ENCODE data around the gene ARHGAP26. TPM values are rescaled to one million over a fixed set of nuclear protein-coding genes. Genes with fewer than 3 reads are reported as not detected.

Gene ARHGAP26
- total RNA-seq, 1 donor from 2014 or later, result 25.2 TPM

GRCh38 chr5:143154510-143155370, 384.6 kb downstream of the ARHGAP26 start:
- no peak for DNase-seq (ENCODE audit: low read depth in 2 of 2)

- peak in 1 of 2 donors; percentile 39 for DNase-seq (ENCODE audit: low read depth in 2 of 2)
Measured at GRCh38 chr5:143155455-143155854, 385.3 kb downstream of the ARHGAP26 start.

DNA sequence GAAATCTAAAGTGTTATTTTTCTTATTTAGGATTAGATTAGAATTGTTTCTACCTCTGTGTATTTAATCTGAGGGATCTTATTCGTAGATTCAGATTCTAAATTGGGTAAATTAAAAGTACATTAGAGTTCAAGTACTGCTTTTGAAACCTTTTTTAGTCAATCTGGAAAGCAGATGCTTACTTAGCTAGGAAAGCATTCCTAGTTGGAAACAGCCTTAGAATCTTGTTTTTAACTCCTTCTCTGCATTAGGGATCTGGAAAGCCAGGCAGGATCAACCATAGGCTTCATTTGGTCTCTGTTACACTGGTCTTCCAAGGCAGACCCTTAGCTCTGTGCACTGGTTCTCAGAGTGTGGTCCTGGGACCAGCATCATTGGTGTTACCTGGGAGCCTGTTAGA, 385.9 kb downstream of the ARHGAP26 start:
- DNase-seq (ENCODE audit: low read depth in 2 of 2), result no peak

- no peak for DNase-seq (ENCODE audit: low read depth in 2 of 2)
Measured at GRCh38 chr5:143156572-143156971, 386.4 kb downstream of the ARHGAP26 start.

GRCh38 chr5:143159031-143159430, 388.9 kb downstream of the ARHGAP26 start:
- no peak for DNase-seq (ENCODE audit: low read depth in 2 of 2)

GRCh38 chr5:143161885-143162540, 391.8 kb downstream of the ARHGAP26 start:
- no peak for DNase-seq (ENCODE audit: low read depth in 2 of 2)

DNA sequence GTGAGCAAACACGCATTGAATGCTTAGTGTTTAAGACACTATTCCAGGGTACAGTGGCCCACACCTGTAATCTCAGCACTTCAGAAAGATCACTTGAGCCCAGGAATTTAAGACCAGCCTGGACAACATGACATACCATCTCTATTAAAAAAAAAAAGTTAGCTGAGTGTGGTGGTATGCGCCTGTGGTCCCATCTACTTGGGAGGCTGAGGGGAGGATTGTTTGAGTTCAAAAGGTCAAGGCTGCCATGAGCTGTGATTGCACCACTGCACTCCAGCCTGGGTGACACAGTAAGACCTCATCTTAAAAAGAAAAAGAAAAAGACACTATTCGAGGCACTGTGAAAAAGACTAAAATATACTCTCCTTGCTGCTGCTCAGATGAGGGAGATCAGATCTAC, 392.6 kb downstream of the ARHGAP26 start:
- no peak for DNase-seq (ENCODE audit: low read depth in 2 of 2)

GRCh38 chr5:143164557-143164956, 394.4 kb downstream of the ARHGAP26 start:
- DNase-seq (ENCODE audit: low read depth in 2 of 2), result no peak

GRCh38 chr5:143165049-143165880, 395.1 kb downstream of the ARHGAP26 start:
- DNase-seq (ENCODE audit: low read depth in 2 of 2), result no peak

DNA sequence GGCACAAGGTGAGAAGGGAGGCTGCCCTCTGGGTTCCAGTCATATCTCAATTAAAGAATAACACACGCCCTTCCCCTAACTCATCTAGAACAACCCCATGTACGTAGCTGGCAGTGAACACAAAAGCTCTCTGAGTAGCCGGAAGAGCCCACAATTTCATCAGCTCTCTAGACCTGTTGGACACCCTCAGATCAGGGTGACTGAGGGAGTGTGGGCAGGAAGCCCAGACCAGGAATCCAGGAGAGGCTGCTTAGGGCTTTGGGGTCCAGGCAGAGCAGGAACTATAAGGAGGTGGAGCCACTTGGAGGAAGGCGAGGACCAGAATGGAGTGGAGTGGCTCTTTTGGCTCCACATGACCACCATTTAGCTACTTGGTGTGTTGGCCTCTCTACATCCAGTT, 395.9 kb downstream of the ARHGAP26 start:
- no peak for DNase-seq (ENCODE audit: low read depth in 2 of 2)

DNA sequence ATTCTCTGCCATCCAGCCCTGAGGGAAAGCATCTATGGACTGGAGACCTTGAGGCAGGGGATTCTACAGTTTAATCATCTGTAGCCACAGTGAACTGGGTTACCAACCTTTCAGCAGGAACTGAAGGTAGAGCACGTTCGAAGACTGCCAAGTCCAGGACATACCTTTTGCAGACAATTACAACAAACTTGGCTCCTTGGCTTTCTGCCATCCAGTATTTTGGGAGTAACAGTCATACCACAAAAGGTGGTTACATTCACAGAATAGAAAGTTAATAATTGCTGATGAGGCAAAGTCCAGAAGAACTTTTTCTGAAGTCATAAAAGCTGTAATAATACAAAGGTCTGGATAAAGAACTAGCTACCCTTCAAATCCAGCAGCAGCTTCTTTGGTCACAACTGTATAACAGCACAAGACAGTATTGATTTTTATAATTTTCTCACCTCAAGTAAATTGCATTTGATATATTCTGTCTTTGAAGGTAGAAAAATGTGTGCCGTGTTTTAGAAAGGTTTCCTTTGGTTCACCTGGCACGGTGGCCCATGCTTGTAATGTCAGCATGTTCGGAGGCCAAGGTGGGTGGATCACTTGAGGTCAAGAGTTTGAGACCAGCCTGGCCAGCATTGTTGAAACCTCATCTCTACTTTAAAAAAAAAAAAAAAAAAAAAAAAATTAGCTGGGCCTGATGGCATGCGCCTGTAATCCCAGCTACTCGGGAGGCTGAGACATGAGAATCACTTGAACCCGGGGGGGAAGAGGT, 396.7 kb downstream of the ARHGAP26 start:
- no peak for DNase-seq (ENCODE audit: low read depth in 2 of 2)

DNA sequence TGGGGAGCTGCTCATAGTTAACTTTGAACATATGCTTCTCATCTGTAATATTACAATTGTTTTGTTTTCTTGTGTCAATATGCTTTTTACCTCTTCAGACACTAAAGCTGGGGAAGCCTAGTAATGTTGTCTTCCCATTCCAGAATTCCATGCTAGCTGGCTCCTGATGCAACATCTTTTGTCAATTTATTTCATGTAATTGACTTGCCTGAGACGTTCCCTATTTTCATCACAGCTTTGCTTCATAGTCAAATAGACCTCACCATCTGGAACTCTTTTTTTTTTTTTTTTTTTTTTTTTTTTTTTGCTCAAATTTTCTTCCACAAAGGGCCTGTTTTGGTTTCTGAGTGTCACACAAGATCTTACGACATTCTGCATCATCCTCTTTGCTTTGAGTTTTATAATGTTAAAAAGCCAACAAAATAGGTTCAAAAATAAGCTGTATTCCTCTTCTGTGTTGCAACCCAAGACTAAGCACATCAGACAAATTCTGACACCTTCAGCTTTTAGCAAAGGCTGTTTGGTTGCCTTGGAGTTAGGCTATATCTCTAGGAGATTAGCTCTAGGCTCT, 398.1 kb downstream of the ARHGAP26 start:
- DNase-seq (ENCODE audit: low read depth in 2 of 2), result no peak

- DNase-seq (ENCODE audit: low read depth in 2 of 2), result no peak
Measured at GRCh38 chr5:143168921-143169810, 399.0 kb downstream of the ARHGAP26 start.

DNA sequence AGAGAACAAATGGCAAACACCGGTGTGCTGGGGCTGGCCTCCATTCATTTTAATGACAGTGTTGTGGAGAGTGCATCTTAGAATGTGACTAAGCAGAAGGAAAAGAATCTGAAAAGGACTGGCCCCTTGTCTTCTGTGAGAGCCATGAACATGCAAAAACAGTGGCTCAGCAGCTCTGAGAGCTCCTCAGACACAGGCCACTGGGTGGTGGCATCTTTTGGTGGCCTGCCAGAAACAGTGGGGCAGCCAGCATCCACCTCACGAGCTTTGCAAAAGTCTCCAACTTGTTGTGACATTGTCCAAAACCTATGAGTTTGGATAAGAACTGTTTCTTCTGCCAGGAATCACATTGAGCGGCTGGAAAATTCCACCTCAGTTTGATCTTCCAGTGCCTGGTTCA, 399.9 kb downstream of the ARHGAP26 start:
- no peak for DNase-seq (ENCODE audit: low read depth in 2 of 2)

GRCh38 chr5:143170977-143171376, 400.8 kb downstream of the ARHGAP26 start:
- no peak for DNase-seq (ENCODE audit: low read depth in 2 of 2)

- DNase-seq (ENCODE audit: low read depth in 2 of 2), result no peak
Measured at GRCh38 chr5:143172739-143173138, 402.6 kb downstream of the ARHGAP26 start.

DNA sequence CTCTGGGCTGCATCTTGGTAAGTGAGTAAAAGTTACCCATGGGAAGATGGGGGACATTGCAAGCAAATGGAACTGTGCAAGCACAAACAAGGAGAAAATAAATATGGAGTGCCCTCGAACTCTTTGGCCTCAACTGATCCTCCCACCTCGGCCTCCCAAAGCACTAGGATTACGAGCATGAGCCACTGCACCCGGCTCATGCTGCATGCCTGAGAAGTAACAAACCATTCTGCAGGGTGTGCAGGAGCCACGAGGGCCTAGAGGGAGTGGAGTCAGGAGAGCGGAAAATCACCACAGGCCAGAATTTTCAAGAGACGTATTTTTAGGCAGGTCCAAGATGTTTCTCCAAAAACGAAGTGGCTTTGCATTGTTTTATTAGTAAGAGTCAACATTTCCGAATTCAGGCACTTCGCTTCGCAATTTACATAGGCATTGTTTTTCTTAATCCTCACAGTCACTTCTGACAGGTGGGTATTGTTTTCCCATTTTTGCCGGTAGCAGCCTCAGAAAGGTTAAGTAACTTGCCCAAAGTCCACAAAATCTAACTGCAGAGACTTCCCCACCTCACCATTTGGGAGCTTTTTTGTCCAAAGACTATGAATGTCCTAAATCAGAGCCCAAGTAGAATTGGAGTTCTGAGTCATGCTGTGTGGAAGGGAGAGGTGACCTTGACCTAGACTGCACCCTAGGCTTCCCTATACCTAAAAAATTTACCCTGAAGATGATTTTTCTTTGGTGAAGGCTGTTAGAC, 403.1 kb downstream of the ARHGAP26 start:
- no peak for DNase-seq (ENCODE audit: low read depth in 2 of 2)

DNA sequence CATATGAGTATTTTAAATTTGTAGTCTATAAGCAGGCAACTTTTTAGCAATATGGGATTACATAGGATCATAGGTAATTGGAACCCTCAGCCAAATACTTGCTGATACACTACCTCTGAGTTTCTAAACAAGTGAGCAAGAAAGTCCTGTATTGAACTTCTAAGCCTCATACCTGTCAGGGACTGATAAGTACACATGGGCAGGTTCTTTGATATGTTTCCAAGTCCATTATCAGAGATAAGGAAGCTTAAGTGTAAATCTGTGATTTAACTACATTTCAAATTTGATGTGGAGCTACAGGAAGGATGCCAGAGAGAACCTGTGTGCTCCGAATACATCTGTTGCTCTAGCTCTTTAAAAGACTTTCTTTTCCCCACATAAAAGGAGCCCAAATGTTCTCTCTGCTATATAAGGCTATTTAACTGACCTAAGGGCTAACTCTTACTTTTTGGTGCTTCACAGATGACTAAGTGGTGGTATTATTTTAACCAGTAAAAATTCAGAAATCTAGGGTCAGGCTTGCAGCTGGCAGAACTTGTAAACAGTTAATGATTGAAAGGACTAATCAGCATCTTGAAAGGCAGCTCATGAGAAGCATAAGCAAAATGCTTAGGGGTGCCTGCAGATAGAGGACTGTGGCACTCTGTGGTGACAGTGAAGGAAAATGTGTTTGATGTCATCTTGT, 404.7 kb downstream of the ARHGAP26 start:
- DNase-seq (ENCODE audit: low read depth in 2 of 2), result no peak

DNA sequence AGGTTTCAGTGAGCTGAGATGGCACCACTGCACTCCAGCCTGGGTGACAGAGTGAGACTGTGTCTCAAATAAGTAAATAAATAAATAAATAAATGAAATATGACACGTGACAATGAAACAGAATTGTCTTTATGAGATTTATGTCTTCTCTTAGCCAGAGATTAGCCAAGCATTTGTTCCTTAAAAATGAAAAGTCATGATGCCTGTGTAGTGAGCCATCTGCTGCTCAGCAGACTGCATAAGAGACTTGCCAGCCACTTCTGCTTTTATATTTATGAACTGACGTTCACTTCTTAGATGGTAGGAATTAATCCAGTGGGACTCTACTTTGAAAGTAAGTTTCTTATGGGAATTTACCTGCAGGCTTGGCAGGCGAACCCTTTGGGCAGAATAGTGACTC, 405.9 kb downstream of the ARHGAP26 start:
- no peak for DNase-seq (ENCODE audit: low read depth in 2 of 2)

All from dermis microvascular lymphatic vessel endothelial cell (primary cell).